CD4-positive, alpha-beta T cell treated with Interferon alpha-2 for 1 hour (primary cell): ENCODE measurements around the gene UBXN7.
A peak's percentile ranks its signal among the peaks of the same experiment; 100 is the strongest.
"Not testable (repeated sequence)": the region's sequence is repeated elsewhere in the genome, so short reads cannot be mapped to it uniquely, and the experiment has no call there.

Experiments used
- DNase-seq, 2 donors: peaks; one replicate each; pipeline ENCODE4 v3.0.0-alpha.2; 2020 to 2022

Gene UBXN7

GRCh38 chr3:196432137-196432879 is at the start of gene UBXN7:
TSS of gene UBXN7 (minus strand) at chr3:196432427. CDS start at chr3:196432399, 28 bp downstream.
- DNase-seq: peak; percentile 95 to 97

DNA sequence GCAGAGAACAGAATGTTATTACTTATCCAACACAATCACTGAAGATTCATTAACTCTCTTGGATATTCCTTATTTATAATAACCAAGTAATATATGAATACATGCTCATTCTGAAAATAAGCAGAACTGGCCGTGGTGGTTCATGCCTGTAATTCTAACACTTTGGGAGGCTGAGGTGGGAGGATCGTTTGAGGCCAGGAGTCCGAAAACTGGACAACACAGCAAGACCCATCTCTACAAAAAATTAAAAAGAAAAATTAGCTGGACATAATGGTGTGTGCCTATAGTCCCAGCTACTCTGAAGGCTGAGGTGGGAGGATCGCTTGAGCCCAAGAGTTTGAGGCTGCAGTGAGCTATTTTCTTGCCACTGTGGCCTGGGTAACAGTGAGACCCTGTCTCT is 45.5 kb upstream of the UBXN7 start:
- DNase-seq: no peak

DNA sequence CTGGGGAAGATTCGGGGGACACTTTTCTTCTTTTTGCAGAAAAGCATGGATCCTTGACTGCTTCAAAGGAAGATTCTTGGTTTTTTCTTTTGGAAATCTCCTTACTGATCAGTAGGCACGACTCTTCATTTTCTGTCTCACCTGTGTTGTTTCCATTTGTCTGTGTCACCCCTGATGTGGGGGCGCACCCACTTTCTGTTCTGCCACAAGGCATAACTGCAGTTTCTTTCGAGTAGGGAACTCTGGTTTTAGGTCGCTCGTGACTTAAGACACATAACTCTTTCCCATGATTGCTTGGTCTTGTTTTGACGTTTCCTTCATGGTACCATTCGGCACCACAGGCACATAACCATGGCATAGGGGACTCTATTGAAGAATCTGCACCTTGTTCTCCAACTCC is 40.1 kb upstream of the UBXN7 start:
- DNase-seq: no peak

DNA sequence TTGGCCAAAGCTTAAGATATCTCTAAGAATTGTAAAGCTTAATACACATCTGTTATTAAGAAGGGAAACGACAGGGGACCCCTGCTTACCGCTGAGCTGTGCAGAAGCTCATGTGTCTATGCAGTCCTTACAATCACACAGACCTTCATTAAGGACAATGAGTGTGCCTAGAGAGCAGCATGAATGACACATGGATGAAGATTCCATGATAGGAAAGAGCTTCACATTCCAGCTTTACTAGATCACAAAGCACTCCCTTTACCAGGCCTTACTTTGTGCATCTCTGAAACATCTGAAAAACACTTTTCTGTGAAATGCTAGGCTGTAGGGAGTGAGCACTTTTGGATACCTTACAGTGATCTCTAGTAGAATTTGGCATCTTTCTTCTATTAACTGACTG is 39.3 kb upstream of the UBXN7 start:
- DNase-seq: no peak

- not testable (repeated sequence) for DNase-seq
These were observed 38.0 kb upstream of the UBXN7 start for GRCh38 chr3:196470182-196470581.

DNA sequence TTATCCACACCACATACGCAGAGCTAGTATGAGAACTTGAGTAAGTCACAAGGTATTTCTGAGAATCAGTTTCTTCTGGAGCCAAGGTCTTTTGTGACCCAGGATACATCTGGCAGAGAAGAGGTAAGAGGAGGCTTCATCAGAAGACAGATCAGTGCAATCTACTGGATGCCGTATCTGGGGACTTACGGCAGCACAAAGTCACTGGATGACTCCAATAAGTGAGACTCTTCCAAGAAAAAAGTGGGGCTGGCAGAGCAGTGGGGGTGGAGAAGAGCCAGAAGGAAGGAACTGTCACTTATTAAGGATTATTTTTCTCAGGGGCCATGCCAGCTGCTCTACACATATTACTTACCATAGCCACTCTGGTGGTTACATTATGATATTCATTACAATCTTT is 31.6 kb upstream of the UBXN7 start:
- no peak for DNase-seq

DNA sequence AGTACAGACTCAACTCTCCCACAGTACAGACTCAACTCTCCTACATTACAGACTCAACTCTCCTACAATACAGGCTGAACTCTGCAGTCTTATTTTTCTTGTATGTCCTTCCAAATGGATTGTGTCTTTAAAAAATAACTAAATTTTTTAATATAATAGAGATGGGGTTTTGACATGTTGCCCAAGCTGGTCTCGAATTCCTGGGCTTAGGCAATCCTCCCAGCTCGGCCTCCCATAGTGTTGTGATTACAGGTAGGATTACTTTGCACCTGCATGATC is 31.2 kb upstream of the UBXN7 start:
- DNase-seq: no peak

DNA sequence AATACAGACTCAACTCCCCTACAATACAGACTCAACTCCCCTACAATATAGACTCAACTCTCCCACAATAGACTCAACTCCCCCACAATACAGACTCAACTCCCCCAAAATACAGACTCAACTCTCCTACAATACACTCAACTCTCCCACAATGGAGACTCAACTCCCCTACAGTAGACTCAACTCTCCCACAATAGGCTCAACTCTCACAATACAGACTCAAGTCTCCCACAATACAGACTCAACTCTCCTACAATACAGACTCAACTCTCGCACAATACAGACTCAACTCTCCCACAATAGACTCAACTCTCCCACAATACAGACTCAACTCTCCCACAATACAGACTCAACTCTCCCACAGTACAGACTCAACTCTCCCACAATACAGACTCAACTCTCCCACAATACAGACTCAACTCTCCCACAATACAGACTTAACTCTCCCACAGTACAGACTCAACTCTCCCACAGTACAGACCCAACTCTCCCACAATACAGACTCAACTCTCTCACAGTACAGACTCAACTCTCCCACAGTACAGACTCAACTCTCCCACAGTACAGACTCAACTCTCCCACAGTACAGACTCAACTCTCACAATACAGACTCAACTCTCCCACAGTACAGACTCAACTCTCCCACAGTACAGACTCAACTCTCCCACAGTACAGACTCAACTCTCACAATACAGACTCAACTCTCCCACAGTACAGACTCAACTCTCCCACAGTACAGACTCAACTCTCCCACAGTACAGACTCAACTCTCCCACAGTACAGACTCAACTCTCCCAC is 30.7 kb upstream of the UBXN7 start:
- DNase-seq: not testable (repeated sequence)

- no peak for DNase-seq
These were observed 25.8 kb upstream of the UBXN7 start for GRCh38 chr3:196458063-196458462.

GRCh38 chr3:196457470-196457869 is 25.2 kb upstream of the UBXN7 start:
- peak; percentile 5 to 30 for DNase-seq

DNA sequence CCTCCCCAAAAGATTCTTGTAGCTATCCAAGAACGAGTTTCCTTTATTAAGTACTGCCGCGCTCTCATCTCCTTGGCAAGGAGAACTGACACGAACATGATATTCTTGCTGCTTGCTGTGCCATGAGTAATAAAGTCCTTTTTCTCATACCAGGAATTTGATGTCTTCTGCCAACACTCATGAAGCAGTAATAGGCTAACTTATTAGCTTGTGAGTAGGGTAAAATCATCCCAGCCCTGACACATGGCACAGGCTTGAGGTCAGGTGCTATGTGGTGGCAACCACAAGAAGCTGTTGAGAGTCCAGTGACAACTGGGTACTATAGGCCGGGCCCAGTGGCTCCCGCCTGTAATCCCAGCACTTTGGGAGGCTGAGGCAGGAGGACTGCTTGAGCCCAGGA is 22.7 kb upstream of the UBXN7 start:
- DNase-seq: no peak

GRCh38 chr3:196445391-196445790 is 13.2 kb upstream of the UBXN7 start:
- DNase-seq: not testable (repeated sequence)

DNA sequence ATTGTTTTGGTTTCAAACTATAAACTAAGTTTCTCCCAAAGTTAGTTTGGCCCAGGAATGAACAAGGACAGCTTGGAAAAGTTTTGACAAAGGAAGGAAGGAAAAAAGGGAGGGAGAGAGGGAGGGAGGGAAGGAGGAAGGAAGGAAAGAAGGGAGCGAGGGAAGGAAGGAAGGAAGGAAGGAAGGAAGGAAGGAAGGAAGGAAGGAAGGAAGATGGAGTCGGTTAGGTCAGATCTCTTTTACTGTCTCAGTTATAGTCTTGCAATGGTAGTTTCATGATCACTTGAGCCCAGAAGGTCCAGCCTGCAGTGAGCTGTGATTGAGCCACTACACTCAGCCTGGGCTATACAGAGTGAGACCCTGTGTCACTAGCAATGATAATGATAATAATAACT is 12.3 kb upstream of the UBXN7 start:
- DNase-seq: no peak

DNA sequence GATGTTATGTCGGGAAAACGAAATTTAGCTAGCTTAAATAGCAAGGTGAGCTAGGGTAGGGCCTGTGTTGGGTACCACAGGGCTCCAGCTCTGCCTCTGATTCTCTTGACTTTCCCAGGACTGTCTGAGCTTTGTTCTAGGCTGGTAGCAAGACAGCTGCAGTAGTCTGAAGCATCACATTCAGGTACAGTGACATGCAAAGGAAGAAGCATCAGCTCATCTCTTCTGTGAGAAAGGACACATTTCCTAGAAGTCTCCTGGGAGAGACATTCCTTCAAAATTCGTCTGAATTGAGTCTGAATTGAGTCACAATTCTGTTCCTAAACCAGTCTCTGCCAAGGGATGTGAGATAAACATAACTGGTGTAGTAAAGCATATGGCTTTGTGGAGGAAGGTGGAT is 8.5 kb upstream of the UBXN7 start:
- DNase-seq: no peak

- no peak for DNase-seq
These were observed 7.9 kb upstream of the UBXN7 start for GRCh38 chr3:196440041-196440537.

DNA sequence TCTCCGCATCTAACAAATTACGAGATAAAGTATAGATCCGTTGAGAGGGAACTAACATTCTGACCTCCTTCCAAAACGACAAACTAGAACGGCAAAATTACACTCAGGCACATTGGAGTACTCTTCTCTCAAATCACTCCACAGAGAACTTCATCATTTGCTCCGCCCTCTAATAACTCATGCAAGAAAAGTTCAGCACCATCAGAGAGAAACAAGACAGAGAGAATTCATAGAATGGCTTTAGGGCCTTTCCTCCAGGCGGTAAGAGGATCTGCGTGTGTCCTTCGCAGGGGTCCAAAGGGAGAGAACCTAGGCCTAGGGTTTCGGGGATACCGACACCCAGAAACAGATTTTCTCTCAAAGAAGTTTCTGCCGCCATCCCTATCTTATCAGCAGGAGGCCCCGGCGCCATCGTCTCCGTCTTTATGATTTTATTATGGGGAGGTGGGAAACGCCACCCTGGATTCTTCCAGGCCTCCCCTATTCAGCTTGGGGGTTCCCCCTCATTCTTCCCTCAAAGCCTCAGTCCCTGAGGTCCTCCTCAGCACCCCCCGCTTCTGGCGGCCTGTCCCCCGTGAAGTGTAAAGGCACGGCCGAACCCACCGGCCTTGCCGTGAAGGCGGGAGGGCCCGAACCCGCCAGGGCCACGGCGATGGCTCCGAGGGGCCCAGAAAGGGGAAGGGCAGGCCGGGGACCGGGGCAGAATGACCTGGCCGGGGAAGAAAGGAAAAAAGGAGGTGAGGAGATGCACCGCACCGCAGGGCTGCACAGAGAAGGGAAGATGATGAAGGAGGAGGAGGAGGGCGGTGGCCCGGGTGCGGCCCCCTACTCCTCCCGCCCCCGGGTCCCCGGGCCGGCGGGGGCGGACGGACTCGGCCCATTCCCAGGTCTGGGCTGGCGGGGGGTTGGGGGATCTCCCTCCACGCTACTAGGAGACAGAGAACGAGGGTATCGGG is 768 bp downstream of the UBXN7 start:
- DNase-seq: peak; percentile 6 to 42

- DNase-seq: no peak
These were observed 4.2 kb downstream of the UBXN7 start for GRCh38 chr3:196428041-196428440.

- not testable (repeated sequence) for DNase-seq
These were observed 7.8 kb downstream of the UBXN7 start for GRCh38 chr3:196424421-196424820.

- DNase-seq: no peak
These were observed 9.0 kb downstream of the UBXN7 start for GRCh38 chr3:196423044-196423781.

DNA sequence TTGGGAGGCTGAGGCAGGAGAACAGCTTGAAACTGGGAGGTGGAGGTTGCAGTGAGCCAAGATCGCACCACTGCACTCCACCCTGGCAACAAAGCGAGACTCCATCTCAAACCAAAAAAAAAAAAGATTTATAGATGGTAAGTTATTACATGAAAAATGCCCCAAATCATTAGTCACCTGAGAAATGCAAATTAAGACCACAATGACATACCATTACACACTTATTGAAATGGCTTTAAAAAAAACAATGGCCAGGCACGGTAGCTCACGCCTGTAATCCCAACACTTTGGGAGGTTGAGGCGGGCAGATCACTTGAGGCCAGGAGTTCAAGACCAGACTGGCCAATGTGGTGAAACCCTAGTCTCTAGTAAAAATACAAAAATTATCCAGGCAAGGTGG is 10.6 kb downstream of the UBXN7 start:
- not testable (repeated sequence) for DNase-seq

GRCh38 chr3:196419386-196419785 is 12.8 kb downstream of the UBXN7 start:
- no peak for DNase-seq

GRCh38 chr3:196418601-196419000 is 13.6 kb downstream of the UBXN7 start:
- no peak for DNase-seq
